ENCODE data around the gene TRIM66. TPM values are rescaled to one million over a fixed set of nuclear protein-coding genes. Genes with fewer than 3 reads are reported as not detected.

Gene TRIM66
- total and polyA plus RNA-seq, 2 of the 8 experiments (the other 6 are each of a cell fraction or from before 2014, with no cell fraction given), result 3.1 to 3.5 TPM

GRCh38 chr11:8624698-8625097, 57.8 kb downstream of the TRIM66 start:
- Histone ChIP-seq H3K27me3 (replicated peaks in 1 of 4; ENCODE audit: control insufficient read depth in 3 of 4, extremely low read depth in 1 of 4, insufficient read depth in 3 of 4, low read length in 3 of 4) (no peaks in the 10 kb centered on the region; a peak in 1 of 7 replicates), H3K4me2 (ENCODE audit: insufficient read depth in 1 of 2, low read depth in 2 of 2, low read length in 2 of 2) (no peak overlapping the region), H3K23me2 (ENCODE audit: low read depth, low read length) (no peaks in the 10 kb centered on the region), H3K4ac (replicated peaks; ENCODE audit: insufficient read length, low read depth, low read length) (no peak overlapping the region), H3K27ac (ENCODE audit: low read depth, low read length) (no peak overlapping the region), H4K91ac (replicated peaks; ENCODE audit: insufficient read length, low read length) (no peak overlapping the region), H3K56ac (replicated peaks; ENCODE audit: insufficient read length, low read depth, low read length) (no peak overlapping the region), H2BK12ac (ENCODE audit: low read depth, low read length) (no peak overlapping the region), H3K79me1 (ENCODE audit: low read depth, low read length) (no peaks in the 10 kb centered on the region), H3K4me1 (replicated peaks in 1 of 4; ENCODE audit: control insufficient read depth in 3 of 4, insufficient read depth in 4 of 4, low read length in 3 of 4) (no peaks in the 10 kb centered on the region), H2BK5ac (ENCODE audit: low read depth, low read length) (no peak overlapping the region), H4K5ac (ENCODE audit: insufficient read length, low read depth, low read length) (no peak overlapping the region), H3K36me3 (ENCODE audit: control insufficient read depth in 2 of 4, insufficient read depth in 4 of 4, low read length in 3 of 4) (no peaks in the 10 kb centered on the region), H3K14ac (ENCODE audit: insufficient read length) (no peak overlapping the region), H3K9ac (replicated peaks in 1 of 4; ENCODE audit: extremely low read depth in 1 of 4, low read depth in 3 of 4, low read length in 3 of 4) (no peak overlapping the region), H4K8ac (ENCODE audit: extremely low read depth, insufficient read depth, low read length) (no peak overlapping the region), H2AFZ (ENCODE audit: low read length) (no peak overlapping the region), H2AK5ac (ENCODE audit: low read depth, low read length) (no peak overlapping the region), H3K23ac (ENCODE audit: insufficient read length) (no peak overlapping the region), H3K79me2 (ENCODE audit: control insufficient read depth in 1 of 2, insufficient read depth in 2 of 2, low read length in 2 of 2) (no peaks in the 10 kb centered on the region), H3K4me3 (ENCODE audit: extremely low read depth in 1 of 4, insufficient read depth in 2 of 4, low read depth in 3 of 4, low read length in 4 of 4) (no peak overlapping the region), H2BK120ac (replicated peaks; ENCODE audit: low read depth, low read length) (no peak overlapping the region), H2BK20ac (ENCODE audit: low read length) (no peak overlapping the region), H3K18ac (ENCODE audit: extremely low read depth, low read length) (no peak overlapping the region), H2BK15ac (ENCODE audit: low read length) (no peak overlapping the region), H4K20me1 (replicated peaks in 1 of 2; ENCODE audit: control insufficient read depth in 1 of 2, insufficient read depth in 2 of 2, low read length in 2 of 2) (peaks cover 0 to 1% of the 10 kb centered on the region in 2 experiments), H3K9me3 (ENCODE audit: insufficient read depth in 2 of 2, low read depth in 1 of 2, low read length in 1 of 2) (no peaks in the 10 kb centered on the region)
- POLR2A ChIA-PET (ENCODE audit: partially characterized antibody), result interaction anchor here (0.6 to 1.4 kb wide), 2 partner anchors 59 to 64 kb away, joined by 3 read pairs; no protein-coding TSS in a partner anchor
- 87% methylated on average over 2 of the region's 2 CpGs; no CpG with 5 or more reads in 1 of the 2 experiments for WGBS, 2 experiments (ENCODE audit: extremely low coverage in 1 of 2, insufficient coverage in 1 of 2, insufficient read length in 1 of 2, insufficient replicate concordance in 2 of 2, low coverage in 1 of 2, low lambda C conversion rate in 2 of 2, missing lambda C conversion rate in 1 of 2)
- CTCF ChIA-PET (ENCODE audit: partially characterized antibody), result interaction anchor here (0.8 kb wide), 1 partner anchor 357 kb away, joined by 3 read pairs; no protein-coding TSS in a partner anchor
- TF ChIP-seq CEBPB (IDR thresholded peaks at IDR 0.05; ENCODE audit: low read depth, low read length) (no peak), MAFK (IDR thresholded peaks at IDR 0.05; ENCODE audit: low read depth, low read length) (no peak), RNF2 (IDR thresholded peaks at IDR 0.05; ENCODE audit: borderline replicate concordance, low read depth, low read length, missing control alignments, poor library complexity, severe bottlenecking) (no peak), HDAC6 (IDR thresholded peaks at IDR 0.05; ENCODE audit: low read depth, low read length) (no peak), FOSL1 (IDR thresholded peaks at IDR 0.05; ENCODE audit: insufficient read depth, low read depth, low read length) (no peak), RAD21 (IDR thresholded peaks at IDR 0.05 in 1 of 2, conservative IDR thresholded peaks at IDR 0.05 in 1 of 2; ENCODE audit: low read depth in 2 of 2, low read length in 2 of 2) (no peak), SIRT6 (IDR thresholded peaks at IDR 0.05; ENCODE audit: low read length) (no peak), ATF3 (IDR thresholded peaks at IDR 0.05; ENCODE audit: insufficient read depth, low read depth, low read length) (no peak), SP4 (IDR thresholded peaks at IDR 0.05; ENCODE audit: low read length) (no peak), TAF7 (optimal IDR thresholded peaks at IDR 0.05; ENCODE audit: borderline replicate concordance, low read depth, low read length) (no peak), CTBP2 (IDR thresholded peaks at IDR 0.05; ENCODE audit: borderline replicate concordance, insufficient read depth, insufficient read length, low read length) (no peak), KDM1A (IDR thresholded peaks at IDR 0.05; ENCODE audit: borderline replicate concordance, low read length) (no peak)
- FAIRE-seq (no peak), DNase-seq (ENCODE audit: low read depth in 1 of 2, low spot score in 2 of 2) (no peak)
